ENCODE measurements around the gene BCL2.
"Not testable (repeated sequence)": the region's sequence is repeated elsewhere in the genome, so short reads cannot be mapped to it uniquely, and the experiment has no call there.

BCL2 gene

DNA sequence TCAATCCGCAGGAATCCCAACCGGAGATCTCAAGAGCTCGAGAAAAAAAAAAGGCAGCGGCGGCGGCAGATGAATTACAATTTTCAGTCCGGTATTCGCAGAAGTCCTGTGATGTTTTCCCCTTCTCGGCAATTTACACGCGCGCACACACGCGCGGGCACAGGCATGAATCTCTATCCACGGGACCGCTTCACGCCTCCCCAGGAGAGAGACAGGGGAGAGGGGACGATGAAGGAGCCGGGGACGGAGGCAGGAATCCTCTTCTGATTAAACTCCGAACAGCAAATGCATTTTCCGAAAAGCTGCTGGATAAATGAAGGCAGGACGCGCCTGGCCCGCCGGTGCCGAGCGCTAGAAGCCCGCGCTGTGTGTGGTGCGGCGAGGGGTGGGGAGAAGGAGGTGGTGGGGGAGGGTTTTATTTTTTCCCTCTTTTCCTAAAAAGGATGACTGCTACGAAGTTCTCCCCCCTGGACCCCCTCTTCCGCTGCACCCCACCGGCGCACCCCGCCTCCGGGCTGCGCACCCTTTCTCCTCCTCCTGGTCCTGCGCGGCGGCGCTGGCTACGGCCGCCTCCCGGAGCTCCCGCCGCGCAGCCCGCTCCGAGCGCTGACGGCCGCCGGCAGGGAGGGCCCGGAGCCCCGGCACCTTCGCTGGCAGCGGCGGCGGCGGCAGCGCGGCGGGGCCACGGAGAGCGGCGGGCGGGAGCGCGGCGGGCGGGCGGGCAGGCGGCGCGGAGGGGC is at the start of gene BCL2:
BCL2 (minus strand) TSS at position 387 of the 740 bp plus-strand sequence.
- DNase-seq (ENCODE audit: low read depth): no peak

DNA sequence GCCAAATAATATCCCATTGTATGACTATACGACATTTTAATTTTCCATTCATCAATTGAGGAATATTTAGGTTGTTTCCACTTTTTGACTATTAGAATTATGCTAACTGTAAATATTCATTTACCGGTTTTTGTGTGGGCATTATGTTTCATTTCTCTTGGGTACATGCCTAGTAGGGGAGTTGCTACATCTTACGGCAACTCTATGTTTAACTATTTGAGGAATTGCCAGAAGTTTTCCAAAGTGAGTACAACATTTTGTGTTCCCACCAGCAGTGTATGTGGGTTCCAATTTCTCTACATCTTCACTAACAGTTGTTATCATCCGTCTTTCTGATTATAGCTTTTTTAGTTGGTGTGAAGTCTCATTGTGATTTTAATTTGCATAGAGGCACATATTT is 49.0 kb upstream of the BCL2 start:
- DNase-seq (ENCODE audit: low read depth): no peak

DNA sequence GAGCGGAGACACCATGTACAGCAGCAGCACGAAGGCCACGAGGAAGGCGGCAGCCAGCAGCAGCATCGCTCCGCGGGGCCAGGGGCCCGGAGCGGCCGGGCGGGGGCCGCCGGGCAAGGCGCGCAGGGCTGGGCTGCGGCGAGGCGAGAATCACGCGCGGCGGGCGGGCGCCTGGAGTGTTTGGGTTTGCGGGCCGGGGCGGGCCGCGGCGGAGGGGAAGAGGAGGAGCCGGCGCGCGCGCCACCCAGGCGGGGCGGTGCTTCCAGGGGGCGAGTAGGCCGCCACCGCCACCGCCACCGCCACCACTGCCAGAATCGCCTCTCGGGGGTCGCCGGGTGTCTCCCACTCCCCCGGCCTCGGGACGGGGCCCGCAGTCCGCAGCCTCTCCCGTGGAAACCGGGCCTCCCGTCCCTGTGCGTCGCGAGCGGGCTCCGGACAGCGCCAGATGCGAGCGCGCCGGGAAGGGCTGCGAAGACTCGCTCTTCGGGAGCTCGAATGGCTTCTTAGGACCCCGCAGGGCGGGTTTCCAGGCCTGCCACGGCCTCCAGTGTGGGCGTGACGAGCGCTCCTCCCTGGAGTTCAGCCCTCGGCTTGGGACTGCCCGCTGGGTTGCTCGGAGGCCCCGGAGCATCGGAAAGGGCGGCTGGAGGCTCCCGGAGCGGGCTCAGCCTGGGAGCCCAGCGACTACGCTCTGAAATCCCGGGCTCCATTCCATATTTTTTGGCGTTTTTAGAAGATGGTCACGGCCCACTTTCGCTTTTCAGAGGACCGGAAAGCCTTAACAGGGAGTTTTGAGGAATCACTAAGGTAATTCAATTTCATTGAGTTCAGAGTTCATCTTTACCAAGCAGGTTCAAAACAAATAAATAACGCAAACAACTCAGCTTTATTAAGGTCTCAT is 47.7 kb upstream of the BCL2 start, which contains the start of gene KDSR:
KDSR (minus strand) TSS at position 154 of the 901 bp plus-strand sequence; CDS start at position 66, 88 bp downstream.
- DNase-seq (ENCODE audit: low read depth): peak; percentile 75

DNA sequence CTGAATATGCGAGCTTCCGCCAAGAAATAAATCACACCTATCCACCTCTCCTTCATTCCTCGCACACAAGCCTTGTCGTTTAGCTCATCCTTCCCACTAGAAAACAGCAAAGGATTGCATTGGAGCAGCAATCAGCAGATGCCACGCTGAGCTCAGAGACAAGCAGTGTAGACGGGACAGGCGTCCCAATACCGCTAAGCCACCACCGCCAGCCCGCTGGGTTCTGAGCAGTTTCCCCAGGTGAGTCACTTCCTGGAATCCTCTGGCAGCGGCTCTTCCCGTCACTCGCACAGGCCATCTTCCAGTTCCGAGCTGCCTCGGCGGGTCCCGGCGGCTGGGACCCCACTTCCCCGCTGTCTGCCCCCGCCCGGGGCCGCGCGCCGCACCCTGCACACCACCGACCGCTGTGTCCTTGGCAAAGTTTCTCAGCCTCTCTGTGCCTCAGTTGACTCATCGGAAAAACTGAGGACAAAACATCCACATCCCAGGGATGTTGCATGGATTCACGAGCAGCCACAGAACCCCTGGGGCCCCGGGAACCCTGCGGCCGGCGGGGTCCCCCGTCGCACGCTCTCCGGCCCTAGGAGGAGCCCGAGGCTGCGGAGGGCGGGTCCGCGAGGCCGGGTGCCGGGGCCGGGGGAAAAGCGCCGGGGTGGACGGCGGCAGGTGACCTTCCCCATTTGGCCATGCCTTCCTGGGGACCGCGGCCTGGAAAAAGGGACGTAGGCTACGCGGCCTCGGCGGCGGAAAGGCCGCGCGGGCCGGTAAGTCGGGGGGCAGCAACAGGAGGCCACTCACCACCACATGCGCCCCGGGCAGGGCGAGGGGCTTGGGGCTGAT is 46.9 kb upstream of the BCL2 start:
- no peak for DNase-seq (ENCODE audit: low read depth)

DNA sequence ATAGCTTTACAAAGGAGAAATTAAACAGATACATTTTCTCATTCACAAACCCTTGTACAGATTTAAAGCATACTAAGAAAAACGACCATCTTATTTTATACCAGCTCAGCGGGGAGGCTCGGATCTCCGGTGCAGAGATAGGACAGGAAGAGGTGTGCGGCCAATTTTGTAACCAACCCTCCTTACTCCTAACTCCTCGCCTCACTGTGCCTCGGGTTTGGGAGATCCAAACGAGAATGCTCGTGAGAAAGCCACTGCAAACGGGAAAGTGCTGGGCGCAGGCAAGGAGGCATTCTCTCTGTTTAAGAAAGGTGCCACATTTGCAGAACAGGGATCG is 46.3 kb upstream of the BCL2 start:
- no peak for DNase-seq (ENCODE audit: low read depth)

DNA sequence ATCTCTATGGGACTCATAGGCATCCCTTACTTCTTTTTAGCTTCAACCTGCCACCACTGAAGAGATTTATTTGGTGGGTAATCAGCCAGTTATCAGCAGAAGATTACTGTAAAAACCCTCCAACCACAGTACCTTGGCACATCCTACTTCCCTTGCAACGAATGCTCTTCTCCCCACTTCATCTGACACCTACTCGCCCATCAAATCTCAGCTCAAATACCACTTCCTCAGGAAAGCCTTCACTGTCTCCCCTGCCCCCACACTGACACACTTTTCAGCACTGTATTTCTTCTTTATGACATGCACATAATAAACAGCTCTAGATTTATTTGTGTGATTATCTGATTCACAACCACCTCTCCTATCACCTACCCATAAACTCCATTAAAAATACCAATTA is 44.4 kb upstream of the BCL2 start:
- DNase-seq (ENCODE audit: low read depth): no peak

DNA sequence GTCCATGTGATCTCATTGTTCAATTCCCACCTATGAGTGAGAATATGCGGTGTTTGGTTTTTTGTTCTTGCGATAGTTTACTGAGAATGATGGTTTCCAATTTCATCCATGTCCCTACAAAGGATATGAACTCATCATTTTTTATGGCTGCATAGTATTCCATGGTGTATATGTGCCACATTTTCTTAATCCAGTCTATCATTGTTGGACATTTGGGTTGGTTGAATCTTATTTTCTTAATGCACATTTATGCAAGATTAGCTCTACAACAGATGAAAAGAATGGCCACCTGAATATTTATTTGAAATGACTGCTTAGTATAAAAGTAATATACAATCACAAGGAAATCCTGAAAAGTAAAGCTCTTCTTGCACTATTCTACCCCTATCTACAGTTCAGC is 43.9 kb upstream of the BCL2 start:
- DNase-seq (ENCODE audit: low read depth): not testable (repeated sequence)

DNA sequence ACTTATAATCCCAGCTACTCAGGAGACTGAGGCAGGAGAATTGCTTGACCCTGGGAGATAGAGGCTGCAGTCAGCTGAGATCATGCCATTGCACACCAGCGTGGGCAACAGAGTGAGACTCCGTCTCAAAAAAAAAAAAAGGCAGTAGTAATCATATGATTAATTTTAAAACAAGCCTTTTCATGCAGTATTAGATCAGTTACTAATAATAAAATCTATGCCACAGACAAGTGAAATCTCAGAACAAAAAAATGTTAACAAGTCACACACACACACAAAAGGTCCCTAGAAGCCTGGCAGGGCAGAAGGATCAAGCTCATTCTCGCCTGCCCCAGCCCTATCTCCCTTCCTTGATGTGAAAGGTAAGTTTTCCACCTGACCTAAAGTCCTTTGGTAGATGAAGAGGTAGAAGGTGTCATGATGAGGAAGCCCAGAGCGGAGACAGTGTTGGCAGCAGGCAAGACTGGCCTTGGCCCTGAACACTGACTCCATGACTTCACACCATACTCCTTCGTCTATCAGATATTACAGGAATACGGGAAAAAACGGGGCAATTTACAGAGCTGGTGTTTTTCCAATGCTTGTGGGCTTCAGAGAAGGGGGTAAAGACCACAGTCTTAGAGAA is 36.8 kb upstream of the BCL2 start:
- DNase-seq (ENCODE audit: low read depth): no peak

DNA sequence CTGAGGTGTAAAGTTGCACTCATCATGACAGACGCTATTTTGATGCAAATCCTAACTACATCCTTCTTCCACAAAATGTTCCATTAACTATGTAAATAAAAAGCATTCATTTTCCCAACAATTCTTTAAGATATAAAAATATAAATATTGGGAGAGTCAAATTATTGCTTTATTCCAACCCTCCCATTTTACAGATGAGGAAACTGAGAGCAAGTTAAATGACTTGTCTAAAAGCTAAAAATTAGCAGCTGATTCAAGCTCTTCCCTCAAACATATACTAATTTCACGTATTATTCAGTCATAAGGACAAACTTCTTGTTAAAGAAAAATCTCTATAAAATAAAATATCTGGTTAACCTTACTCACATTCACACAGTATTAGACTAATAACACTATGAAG is 30.7 kb upstream of the BCL2 start:
- no peak for DNase-seq (ENCODE audit: low read depth)

DNA sequence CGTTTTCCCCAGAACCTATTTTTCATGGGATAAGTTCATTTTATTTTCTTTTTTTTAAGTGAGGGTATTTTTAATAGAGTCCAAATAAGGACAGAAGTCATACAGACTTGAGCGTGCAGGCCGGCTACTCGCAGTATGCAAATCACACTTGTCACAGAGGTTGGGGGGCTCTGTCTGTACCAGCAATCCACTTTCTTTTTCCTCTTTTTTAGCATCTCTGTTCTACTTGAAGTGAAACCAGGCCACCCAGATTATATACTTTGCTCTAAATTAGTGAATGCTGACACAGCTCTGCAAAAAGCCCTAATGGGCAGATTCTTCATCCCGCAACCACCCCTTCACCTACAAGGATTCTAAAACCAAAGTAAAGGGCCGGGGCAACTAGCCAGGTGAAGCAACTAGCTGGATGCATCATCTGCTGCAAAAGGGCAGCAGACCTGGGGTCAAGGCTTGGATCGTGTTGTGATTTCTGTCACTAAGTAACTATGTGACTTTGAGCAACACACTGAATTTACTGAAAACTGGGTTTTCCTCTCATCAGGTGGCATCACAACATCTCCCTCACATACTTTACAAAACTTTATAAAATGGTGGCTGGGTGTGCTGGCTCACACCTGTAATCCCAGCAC is 29.1 kb upstream of the BCL2 start:
- DNase-seq (ENCODE audit: low read depth): no peak

DNA sequence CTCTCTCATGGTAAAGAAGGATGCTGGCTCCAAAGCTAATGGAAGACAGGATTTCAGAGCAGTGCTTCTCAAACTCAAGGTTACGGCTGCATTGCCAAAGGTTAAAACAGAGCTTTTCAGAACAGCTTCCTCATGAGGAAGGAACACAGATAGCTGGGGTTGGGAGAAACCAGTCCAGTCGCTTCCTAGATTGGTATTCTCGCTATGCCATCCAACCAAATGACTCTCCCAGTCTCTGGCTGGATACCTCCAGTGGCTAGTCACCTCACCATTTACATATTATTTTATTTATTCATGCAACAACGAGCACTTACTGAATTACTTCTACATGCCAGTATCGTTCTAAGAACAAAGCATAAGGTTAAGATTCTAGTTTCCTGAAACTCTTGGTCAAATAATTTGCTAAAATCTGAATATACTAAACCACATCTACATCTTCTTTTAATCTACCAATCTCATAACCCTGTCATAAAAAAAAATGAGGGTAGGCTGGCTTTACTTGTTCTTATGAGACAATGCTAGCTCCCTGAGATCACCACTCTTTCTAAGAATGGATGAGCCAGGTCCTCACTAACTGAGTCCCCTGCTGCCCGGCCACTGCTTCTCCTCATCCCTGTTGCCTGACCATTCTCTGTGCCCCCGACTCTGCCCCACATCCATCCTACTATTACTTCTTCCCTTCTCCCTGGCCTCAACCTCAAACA is 27.1 kb upstream of the BCL2 start:
- no peak for DNase-seq (ENCODE audit: low read depth)

DNA sequence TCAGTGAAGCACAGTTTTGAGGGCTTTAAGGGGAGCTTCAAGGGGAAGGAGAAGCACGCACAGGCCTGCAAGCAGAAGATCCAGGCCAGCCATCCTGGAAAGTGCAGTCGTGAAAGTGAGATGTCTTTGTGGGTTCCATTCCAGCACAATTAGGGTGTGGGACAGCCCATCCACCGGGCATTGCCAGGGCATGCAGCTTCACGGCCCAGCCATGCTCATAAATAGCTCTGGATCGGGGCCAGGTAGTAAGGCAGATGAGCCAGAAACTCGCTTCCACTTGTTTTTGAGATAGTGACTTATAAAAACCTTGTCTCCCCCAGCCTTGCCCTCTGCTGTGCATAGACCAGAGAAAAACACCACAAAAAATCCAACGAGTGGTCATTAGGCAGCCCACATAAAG is 26.5 kb upstream of the BCL2 start:
- no peak for DNase-seq (ENCODE audit: low read depth)

DNA sequence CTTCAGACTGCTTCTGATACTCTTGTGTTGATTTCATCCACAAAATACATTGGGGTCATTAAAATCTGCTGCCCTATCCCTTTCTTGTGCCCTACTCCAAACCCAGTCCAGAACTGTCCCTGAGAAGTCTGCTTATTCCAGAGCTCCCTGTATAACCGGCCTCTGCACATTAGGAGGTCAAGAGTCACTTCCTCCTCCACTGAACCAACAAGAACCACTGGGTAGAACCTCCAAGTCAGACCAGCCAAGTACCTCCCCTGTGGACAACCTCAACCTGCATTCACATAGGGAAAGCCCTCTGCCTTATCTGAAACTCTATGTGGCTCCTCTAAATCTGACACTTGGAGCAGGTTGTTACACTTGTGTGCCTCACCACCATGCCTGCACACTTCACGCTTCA is 25.3 kb upstream of the BCL2 start:
- DNase-seq (ENCODE audit: low read depth): no peak

DNA sequence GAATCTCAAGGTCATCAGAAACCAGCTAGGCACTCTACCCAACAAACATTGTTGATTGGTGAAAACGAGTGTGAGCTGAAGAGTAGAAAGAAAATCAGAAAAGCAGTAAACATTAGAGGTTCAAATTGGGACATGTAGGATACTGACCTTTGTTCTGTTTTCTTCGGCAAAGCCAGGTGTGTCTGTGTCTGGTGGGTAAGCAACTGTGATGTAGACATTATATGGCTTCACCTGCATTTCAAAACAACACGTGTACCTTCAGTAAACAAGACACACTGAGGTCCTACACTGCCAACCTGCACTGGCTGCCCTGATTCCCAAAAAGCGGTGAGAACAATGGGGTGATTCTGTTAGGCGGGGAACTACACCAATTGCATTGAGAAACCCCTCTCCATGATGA is 24.7 kb upstream of the BCL2 start:
- DNase-seq (ENCODE audit: low read depth): no peak

DNA sequence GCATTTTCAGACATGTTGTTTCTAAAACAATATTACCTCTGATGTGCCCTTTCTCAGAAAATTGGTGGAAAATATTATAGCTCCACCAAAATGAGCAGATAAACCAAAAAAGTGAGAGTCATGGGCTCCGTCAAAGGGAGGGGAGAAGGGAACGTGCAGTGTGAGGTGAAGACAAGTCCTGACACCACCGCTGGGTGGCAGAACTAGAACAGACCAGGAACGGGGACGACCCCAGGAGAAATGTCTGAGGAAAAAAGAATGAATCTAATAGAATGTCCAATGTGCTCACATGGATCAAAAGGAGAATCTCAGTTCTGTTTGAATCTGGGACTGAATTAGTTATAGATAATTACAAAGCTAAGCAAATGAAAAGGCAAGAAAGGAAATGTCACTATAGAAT is 22.6 kb upstream of the BCL2 start:
- no peak for DNase-seq (ENCODE audit: low read depth)

DNA sequence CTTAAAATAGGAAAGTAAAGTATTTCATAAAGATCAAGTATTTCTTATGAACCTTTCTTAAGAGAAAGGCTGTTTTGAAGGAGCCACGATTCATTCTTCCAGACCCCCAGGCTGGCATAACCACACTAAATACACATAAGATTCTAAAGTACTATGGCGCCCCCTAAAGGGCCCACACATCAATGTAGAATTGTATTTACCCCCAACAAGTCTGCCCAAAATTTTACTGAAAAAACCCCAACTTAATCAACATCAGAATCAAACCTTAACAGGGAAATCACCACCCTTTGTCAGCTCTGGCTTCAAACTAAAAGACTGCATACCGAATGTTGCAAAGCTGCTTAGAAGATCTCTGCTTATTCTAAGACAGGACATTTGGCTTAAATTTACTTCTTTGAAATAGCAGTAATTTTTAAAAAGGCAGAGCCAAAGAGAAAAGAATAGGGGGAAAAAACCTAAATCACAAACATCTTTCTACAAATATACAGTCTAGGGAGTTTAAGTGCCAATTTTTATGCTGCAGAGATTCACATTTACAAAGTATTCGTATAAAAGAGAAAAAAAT is 20.4 kb upstream of the BCL2 start:
- DNase-seq (ENCODE audit: low read depth): no peak

DNA sequence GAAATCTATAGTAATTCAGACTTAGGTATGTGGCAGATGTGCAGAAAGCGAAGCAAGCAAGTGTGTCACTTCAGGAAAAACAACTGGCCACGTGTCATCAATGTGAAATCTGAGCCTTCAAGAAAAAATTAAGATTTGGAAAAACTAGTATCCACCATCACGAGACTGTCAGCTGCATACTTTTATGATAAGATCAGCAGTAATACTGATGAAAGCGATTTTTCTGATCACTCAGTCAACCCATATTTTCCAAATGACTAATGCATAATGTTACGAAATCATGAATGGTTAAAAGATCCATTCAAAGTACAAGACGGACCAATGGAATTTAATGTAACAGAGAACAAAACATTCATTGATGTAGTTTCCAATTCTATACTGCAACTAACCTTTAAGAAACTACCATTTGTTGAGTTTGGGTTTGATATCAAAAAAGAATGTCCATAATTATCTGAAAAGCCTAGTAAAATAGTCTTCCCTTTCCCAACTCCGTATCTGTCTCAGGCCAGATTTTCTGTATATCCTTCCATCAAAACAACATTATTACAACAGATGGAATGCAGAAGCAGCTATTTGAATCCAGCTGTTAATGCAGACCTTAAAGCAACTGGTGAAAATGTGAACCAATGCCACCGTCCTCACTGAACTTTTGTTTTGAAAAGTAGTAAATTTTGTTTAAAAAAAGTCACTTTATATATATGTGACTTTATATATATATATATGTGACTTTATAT is 17.0 kb upstream of the BCL2 start:
- DNase-seq (ENCODE audit: low read depth): no peak

DNA sequence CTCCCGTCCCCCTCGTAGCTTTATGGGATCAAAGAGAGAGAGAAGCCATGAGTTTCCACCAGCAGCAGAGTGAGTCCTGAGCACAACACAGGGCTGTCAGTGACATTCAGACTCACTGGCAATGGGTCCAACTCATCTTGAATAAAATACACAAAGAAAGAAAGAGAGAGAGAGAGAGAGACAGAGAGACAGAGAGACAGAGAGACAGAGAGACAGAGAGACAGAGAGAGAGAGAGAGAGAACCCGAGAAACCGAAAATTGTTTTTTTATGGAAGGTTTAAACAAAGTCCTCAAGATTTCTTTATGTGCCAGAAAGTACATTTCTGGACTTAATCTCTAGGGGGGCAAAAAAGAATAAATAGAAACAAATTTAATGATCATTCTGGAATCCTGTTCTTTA is 11.5 kb upstream of the BCL2 start:
- no peak for DNase-seq (ENCODE audit: low read depth)

DNA sequence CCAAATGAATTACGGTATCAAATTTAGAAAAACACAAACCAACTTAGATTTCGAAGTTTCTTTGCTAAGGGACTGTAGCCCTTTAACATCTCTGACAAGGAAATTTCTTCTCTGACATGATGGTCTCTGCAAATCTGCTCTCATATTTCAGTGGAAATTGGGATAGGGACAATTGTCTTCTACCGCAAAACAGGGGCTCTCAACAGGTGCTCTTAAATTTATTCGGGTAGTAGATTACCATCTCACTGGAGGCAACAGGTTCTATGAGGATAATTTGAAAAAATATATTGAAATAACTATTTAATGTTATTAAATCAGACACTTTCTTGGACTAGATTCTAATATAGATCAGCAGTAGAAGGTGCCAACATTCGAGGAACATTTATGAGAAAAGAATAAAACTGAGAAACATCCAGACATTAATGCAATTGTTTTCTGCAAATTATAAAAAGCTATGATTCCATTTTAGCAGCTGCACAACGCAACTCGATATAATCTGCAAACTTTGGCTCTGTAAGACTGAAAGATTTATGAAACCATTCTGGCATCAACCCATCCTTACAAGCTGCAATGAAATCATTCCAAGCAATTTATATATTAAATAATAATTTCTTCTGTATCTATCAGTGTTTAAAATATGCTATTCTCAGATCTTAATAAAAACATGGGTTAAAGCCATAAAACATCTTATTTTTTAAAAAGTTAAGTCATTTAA is 10.0 kb upstream of the BCL2 start:
- no peak for DNase-seq (ENCODE audit: low read depth)
